HepG2 (cell line): ENCODE results near the gene PMVK.

ENCODE experiments used
- CEBPB ChIP-seq: IDR thresholded peaks from 2 replicates; pipeline ENCODE4 v1.6.1; 2011; ENCODE audit warnings: low read depth, low read length, improper control_type of control experiment, borderline replicate concordance
- HNRNPUL1 ChIP-seq: fragments of 200-400 bp; formaldehyde crosslinking; IDR thresholded peaks from 2 replicates; pipeline ENCODE4 v1.6.1; 2017; ENCODE audit warnings: low read depth, mild to moderate bottlenecking, low read length, moderate library complexity
- POLR2A ChIP-seq, 2 experiments: IDR thresholded peaks; 2 replicates each; pipeline ENCODE4 v1.6.1; 2011; ENCODE audit warnings: low read depth in 2 of 2, low read length in 2 of 2, mild to moderate bottlenecking in 1 of 2, moderate library complexity in 1 of 2; ENCODE audit not compliant: insufficient read depth in 1 of 2
- POLR2AphosphoS2 ChIP-seq: IDR thresholded peaks from 2 replicates; pipeline ENCODE4 v1.6.1; 2011; ENCODE audit warnings: low read depth, low read length, improper control_type of control experiment
- ZBTB1 ChIP-seq: sonication (generic); formaldehyde crosslinking; IDR thresholded peaks from 2 replicates; pipeline ENCODE4 v1.4.0; 2020; ENCODE audit warnings: missing genetic modification reagents, borderline replicate concordance
- ZMYM2 ChIP-seq: sonication (generic); formaldehyde crosslinking; IDR thresholded peaks from 2 replicates; pipeline ENCODE4 v1.8.0; 2022; ENCODE audit warnings: mild to moderate bottlenecking, missing genetic modification reagents
- TF ChIP-seq, protein P1 (sequence below): sonication (generic); formaldehyde crosslinking; IDR thresholded peaks from 2 replicates; pipeline ENCODE4 v1.5.0; 2020; ENCODE audit warnings: mild to moderate bottlenecking, missing genetic modification reagents, moderate library complexity
- TF ChIP-seq, protein P2 (sequence below): sonication (generic); formaldehyde crosslinking; IDR thresholded peaks from 2 replicates; pipeline ENCODE4 v1.9.0; 2021; ENCODE audit warnings: mild to moderate bottlenecking, missing genetic modification reagents
- TF ChIP-seq, protein P3 (sequence below): sonication (generic); formaldehyde crosslinking; IDR thresholded peaks from 2 replicates; pipeline ENCODE4 v1.8.1; 2023; ENCODE audit warnings: mild to moderate bottlenecking, moderate library complexity, missing genetic modification reagents

DNA sequence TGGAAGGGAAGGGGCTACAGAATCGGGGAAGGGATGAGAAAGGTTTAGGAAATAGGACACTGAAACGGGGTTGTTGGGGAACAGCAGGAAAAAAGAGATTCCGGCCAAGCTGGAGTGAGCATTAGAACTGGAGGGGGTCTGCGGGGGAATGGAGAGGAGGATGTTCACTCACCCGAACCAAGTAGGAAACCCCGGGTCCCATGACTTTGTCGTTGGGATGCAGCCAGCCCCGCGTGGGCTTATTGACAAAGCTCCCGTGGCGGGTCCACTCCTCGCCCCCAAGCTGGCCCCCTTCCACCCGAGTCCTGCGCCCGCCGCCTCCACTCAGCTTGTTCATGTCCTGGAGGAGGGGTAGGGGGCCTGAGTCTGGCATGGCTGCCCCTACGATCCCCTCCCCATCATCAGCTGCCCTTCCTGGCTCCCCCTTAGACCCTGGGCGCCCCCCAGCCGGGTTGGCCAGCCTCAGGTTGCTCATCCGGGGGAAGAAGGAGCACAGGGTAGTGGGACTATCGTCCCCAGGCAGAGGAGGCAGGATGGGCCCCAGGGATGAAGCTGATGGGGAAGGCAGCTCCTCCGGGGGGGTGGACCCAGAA is 33.4 kb upstream of the PMVK start:
- no peak for TF ChIP-seq POLR2AphosphoS2
- TF ChIP-seq HNRNPUL1 = no peak
- TF ChIP-seq ZMYM2 = no peak
- TF ChIP-seq, protein P1, sequence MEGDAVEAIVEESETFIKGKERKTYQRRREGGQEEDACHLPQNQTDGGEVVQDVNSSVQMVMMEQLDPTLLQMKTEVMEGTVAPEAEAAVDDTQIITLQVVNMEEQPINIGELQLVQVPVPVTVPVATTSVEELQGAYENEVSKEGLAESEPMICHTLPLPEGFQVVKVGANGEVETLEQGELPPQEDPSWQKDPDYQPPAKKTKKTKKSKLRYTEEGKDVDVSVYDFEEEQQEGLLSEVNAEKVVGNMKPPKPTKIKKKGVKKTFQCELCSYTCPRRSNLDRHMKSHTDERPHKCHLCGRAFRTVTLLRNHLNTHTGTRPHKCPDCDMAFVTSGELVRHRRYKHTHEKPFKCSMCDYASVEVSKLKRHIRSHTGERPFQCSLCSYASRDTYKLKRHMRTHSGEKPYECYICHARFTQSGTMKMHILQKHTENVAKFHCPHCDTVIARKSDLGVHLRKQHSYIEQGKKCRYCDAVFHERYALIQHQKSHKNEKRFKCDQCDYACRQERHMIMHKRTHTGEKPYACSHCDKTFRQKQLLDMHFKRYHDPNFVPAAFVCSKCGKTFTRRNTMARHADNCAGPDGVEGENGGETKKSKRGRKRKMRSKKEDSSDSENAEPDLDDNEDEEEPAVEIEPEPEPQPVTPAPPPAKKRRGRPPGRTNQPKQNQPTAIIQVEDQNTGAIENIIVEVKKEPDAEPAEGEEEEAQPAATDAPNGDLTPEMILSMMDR = no peak
- TF ChIP-seq CEBPB = no peak
- no peak for TF ChIP-seq ZBTB1 (CRISPR knock-in tag)
- TF ChIP-seq, protein P2, sequence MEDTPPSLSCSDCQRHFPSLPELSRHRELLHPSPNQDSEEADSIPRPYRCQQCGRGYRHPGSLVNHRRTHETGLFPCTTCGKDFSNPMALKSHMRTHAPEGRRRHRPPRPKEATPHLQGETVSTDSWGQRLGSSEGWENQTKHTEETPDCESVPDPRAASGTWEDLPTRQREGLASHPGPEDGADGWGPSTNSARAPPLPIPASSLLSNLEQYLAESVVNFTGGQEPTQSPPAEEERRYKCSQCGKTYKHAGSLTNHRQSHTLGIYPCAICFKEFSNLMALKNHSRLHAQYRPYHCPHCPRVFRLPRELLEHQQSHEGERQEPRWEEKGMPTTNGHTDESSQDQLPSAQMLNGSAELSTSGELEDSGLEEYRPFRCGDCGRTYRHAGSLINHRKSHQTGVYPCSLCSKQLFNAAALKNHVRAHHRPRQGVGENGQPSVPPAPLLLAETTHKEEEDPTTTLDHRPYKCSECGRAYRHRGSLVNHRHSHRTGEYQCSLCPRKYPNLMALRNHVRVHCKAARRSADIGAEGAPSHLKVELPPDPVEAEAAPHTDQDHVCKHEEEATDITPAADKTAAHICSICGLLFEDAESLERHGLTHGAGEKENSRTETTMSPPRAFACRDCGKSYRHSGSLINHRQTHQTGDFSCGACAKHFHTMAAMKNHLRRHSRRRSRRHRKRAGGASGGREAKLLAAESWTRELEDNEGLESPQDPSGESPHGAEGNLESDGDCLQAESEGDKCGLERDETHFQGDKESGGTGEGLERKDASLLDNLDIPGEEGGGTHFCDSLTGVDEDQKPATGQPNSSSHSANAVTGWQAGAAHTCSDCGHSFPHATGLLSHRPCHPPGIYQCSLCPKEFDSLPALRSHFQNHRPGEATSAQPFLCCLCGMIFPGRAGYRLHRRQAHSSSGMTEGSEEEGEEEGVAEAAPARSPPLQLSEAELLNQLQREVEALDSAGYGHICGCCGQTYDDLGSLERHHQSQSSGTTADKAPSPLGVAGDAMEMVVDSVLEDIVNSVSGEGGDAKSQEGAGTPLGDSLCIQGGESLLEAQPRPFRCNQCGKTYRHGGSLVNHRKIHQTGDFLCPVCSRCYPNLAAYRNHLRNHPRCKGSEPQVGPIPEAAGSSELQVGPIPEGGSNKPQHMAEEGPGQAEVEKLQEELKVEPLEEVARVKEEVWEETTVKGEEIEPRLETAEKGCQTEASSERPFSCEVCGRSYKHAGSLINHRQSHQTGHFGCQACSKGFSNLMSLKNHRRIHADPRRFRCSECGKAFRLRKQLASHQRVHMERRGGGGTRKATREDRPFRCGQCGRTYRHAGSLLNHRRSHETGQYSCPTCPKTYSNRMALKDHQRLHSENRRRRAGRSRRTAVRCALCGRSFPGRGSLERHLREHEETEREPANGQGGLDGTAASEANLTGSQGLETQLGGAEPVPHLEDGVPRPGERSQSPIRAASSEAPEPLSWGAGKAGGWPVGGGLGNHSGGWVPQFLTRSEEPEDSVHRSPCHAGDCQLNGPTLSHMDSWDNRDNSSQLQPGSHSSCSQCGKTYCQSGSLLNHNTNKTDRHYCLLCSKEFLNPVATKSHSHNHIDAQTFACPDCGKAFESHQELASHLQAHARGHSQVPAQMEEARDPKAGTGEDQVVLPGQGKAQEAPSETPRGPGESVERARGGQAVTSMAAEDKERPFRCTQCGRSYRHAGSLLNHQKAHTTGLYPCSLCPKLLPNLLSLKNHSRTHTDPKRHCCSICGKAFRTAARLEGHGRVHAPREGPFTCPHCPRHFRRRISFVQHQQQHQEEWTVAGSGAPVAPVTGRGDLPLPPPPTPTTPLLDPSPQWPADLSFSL (CRISPR knock-in tag) = no peak
- TF ChIP-seq, protein P3, sequence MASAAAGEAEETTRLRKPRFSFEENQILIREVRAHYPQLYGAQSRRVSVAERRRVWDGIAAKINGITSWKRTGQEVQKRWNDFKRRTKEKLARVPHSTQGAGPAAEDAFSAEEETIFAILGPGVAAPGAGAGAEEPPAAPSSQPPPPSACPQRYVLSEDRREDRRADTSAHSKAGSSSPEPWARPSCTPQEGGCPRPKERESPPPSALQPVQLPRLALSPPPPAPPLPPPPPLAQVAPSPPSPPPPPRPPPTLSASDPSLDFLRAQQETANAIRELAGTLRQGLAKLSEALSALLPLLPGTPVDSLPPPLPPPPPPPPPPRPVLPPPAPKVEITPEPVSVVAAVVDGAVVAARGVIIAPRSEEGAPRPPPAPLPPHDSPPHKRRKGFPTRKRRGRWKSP (CRISPR knock-in tag) = no peak
- TF ChIP-seq POLR2A (IDR thresholded peaks at IDR 0.05; ENCODE audit: insufficient read depth in 1 of 2, low read depth in 2 of 2, low read length in 2 of 2) = no peak; a peak in 1 of 4 replicates
